KMS-11 (cell line): Measurements from ENCODE around the gene OBSCN.

Source experiments
- H2AFZ ChIP-seq: fragments of 200-600 bp; sonication (generic); 2 replicates; pipeline ENCODE4 v1.6.1; 2016; ENCODE audit warnings: antibody characterized with exemption, mixed run types, low read depth
- H3K27ac ChIP-seq: fragments of 200-600 bp; sonication (generic); 2 replicates; pipeline ENCODE4 v1.6.1; 2016; ENCODE audit warnings: mild to moderate bottlenecking, mixed run types
- H3K27me3 ChIP-seq: fragments of 200-600 bp; sonication (generic); 2 replicates; pipeline ENCODE4 v1.6.1; 2017; ENCODE audit warnings: mild to moderate bottlenecking, low read depth, mixed run types, moderate library complexity; ENCODE audit not compliant: insufficient read depth
- H3K36me3 ChIP-seq: fragments of 200-600 bp; sonication (generic); 2 replicates; pipeline ENCODE4 v1.6.1; 2017; ENCODE audit warnings: mild to moderate bottlenecking, mixed run types; ENCODE audit not compliant: insufficient read depth
- H3K4me1 ChIP-seq: fragments of 200-600 bp; sonication (generic); 2 replicates; pipeline ENCODE4 v1.6.1; 2016; ENCODE audit warnings: mild to moderate bottlenecking, low read depth, mixed run types; ENCODE audit not compliant: poor library complexity, severe bottlenecking
- H3K4me2 ChIP-seq: fragments of 200-600 bp; sonication (generic); 2 replicates; pipeline ENCODE4 v1.7.0; 2016; ENCODE audit warnings: mild to moderate bottlenecking, mixed run types
- H3K4me3 ChIP-seq: fragments of 200-600 bp; sonication (generic); IDR thresholded peaks from 2 replicates; pipeline ENCODE4 v1.6.1; 2017; ENCODE audit warnings: low read depth, low read length, mixed read lengths; ENCODE audit not compliant: insufficient read depth
- H3K79me2 ChIP-seq: fragments of 200-600 bp; sonication (generic); 2 replicates; pipeline ENCODE4 v1.6.1; 2016; ENCODE audit warnings: low read depth, mixed run types; ENCODE audit not compliant: insufficient read depth
- H3K9ac ChIP-seq: fragments of 200-600 bp; sonication (generic); 2 replicates; pipeline ENCODE4 v1.6.1; 2016; ENCODE audit warnings: mild to moderate bottlenecking, mixed run types
- H4K20me1 ChIP-seq: fragments of 200-600 bp; sonication (generic); 2 replicates; pipeline ENCODE4 v1.6.1; 2016; ENCODE audit warnings: mild to moderate bottlenecking, mixed run types; ENCODE audit not compliant: insufficient read depth
- CTCF ChIP-seq: fragments of 200-600 bp; sonication (generic); conservative IDR thresholded peaks from 2 replicates; pipeline ENCODE4 v1.6.1; 2017; ENCODE audit warnings: low read depth, mild to moderate bottlenecking, antibody characterized with exemption, low read length, moderate library complexity, mixed read lengths

OBSCN gene

GRCh38 chr1:228280961-228281591, 73.2 kb downstream of the OBSCN start:
- Histone ChIP-seq H3K4me2 (no peak overlapping the region), H2AFZ (no peak overlapping the region), H3K4me1 (no peaks in the 10 kb centered on the region), H3K4me3 (no peak overlapping the region), H3K79me2 (no peaks in the 10 kb centered on the region), H3K36me3 (no peaks in the 10 kb centered on the region), H3K27ac (no peak overlapping the region), H3K27me3 (no peaks in the 10 kb centered on the region), H4K20me1 (no peaks in the 10 kb centered on the region), H3K9ac (no peak overlapping the region)
- no peak for TF ChIP-seq CTCF

GRCh38 chr1:228281631-228282328, 73.9 kb downstream of the OBSCN start:
- H3K36me3 ChIP-seq, result no peaks in the 10 kb centered on the region
- H3K4me1 ChIP-seq, result no peaks in the 10 kb centered on the region
- no peaks in the 10 kb centered on the region for H4K20me1 ChIP-seq
- H3K79me2 ChIP-seq, result no peaks in the 10 kb centered on the region
- H2AFZ ChIP-seq, result no peak overlapping the region
- no peak overlapping the region for H3K27ac ChIP-seq
- no peak overlapping the region for H3K9ac ChIP-seq
- TF ChIP-seq CTCF, result no peak
- H3K4me2 ChIP-seq, result no peak overlapping the region
- H3K4me3 ChIP-seq, result no peak overlapping the region
- H3K27me3 ChIP-seq, result no peaks in the 10 kb centered on the region

- H3K27ac ChIP-seq, result no peak overlapping the region
- H3K79me2 ChIP-seq, result no peaks in the 10 kb centered on the region
- H4K20me1 ChIP-seq, result no peaks in the 10 kb centered on the region
- no peak overlapping the region for H3K4me3 ChIP-seq
- no peaks in the 10 kb centered on the region for H3K36me3 ChIP-seq
- H2AFZ ChIP-seq, result no peak overlapping the region
- H3K27me3 ChIP-seq, result no peaks in the 10 kb centered on the region
- no peaks in the 10 kb centered on the region for H3K4me1 ChIP-seq
- no peak overlapping the region for H3K9ac ChIP-seq
- TF ChIP-seq CTCF, result no peak
- no peak overlapping the region for H3K4me2 ChIP-seq
Observed at GRCh38 chr1:228282329-228283042, 74.6 kb downstream of the OBSCN start.

GRCh38 chr1:228283043-228283371, 75.2 kb downstream of the OBSCN start:
- no peak overlapping the region for H3K4me2 ChIP-seq

More at GRCh38 chr1:228283043-228283371, 75.2 kb downstream of the OBSCN start:
- Histone ChIP-seq H3K4me1 (no peaks in the 10 kb centered on the region), H3K27me3 (no peaks in the 10 kb centered on the region), H3K4me3 (no peak overlapping the region), H2AFZ (no peak overlapping the region), H3K36me3 (no peaks in the 10 kb centered on the region), H3K27ac (no peak overlapping the region), H3K79me2 (no peaks in the 10 kb centered on the region), H3K9ac (no peak overlapping the region), H4K20me1 (no peaks in the 10 kb centered on the region)
- no peak for TF ChIP-seq CTCF
